Fibroblast of skin of scalp (primary cell): ENCODE measurements around the gene NDUFS6.
"Not testable (repeated sequence)": the region's sequence is repeated elsewhere in the genome, so short reads cannot be mapped to it uniquely, and the experiment has no call there.

Experiments
- DNase-seq: peaks from one replicate; pipeline ENCODE4 v3.0.0-alpha.2; 2013

The NDUFS6 gene

GRCh38 chr5:1799110-1799601 lies 2.1 kb upstream of the NDUFS6 start:
- DNase-seq: no peak

DNA sequence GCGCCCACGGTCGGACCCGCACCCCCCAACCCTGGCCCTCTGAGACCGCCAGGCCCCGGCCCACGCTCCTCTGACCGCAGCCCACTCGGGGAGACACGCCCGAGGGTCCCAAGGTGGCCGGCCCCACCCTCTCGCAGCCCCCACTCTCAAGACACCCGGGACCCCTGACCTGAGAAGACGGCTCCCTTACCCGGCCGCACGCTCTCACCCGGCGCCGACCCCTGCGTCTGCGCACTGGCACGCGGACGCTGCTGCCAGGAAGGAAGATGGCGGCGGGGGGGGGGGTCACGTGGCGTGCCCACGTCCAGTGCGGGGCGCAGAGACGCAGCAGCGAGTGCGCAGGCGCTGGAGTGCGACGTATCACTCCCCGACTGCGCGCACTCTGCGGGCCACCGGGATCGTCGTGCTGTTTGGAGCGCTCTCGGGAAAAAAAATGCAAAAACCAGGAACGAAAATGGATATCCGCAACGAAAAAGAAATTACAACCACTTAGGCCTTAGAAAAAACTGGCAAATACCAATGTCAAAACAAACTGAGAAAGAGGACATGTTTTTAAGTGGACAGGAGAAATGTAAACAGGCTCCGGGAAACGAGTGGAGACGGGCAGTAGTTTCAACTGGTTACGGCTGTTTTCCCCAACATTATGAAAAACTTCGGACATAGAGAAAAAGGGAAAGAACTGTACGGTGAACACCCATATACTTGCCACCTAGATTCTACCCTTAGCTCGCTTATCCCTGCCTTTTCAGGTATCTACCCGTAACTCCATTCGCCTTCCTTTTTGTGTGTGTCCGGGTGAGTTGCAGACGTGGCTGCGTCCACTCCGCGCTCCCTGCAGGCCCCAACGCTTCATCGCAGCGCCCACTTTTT lies 1.4 kb upstream of the NDUFS6 start, which contains the start of gene MRPL36:
MRPL36 (minus strand) TSS at position 236 of the 870 bp plus-strand sequence. CDS start 902 bp downstream, outside the sequence.
- DNase-seq: peak; percentile 92

GRCh38 chr5:1800472-1801221 lies 560 bp upstream of the NDUFS6 start:
- no peak for DNase-seq

DNA sequence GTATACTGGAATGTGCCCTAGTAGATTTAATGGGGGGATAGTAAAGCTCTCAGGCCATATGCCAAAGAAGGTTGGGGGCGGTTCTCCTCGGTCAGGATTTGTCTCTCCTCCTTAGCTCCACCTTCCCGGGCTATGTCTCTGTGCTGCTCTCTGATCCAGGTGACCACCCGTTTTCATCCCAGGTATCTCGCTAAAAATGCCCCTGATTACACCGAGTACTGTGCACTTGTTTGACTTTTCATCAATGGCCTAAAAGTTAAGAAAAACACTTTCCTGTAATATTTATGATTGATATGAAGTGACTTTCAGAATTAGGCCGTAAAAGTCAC lies 724 bp downstream of the NDUFS6 start:
- DNase-seq: no peak

DNA sequence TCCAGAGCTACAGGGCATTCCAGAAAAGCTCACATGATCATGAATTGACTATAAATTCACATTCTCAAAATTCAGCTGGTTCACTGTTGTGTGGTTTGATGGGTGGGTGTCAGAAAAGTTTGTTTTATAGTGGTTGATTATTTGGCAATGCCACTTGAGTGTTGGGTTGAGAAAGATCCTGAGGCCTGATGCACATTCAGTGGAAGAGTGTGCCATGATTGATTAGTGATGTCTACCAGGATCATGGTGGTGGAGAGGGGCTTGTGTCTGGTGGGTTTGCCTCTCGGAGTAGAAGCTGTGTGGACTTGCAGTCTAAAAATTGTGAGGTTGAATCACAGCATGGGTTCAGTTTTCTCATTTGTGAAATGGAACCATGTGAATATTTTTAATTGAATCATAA lies 2.0 kb downstream of the NDUFS6 start:
- no peak for DNase-seq

GRCh38 chr5:1804001-1804690 lies 2.9 kb downstream of the NDUFS6 start:
- DNase-seq: no peak

DNA sequence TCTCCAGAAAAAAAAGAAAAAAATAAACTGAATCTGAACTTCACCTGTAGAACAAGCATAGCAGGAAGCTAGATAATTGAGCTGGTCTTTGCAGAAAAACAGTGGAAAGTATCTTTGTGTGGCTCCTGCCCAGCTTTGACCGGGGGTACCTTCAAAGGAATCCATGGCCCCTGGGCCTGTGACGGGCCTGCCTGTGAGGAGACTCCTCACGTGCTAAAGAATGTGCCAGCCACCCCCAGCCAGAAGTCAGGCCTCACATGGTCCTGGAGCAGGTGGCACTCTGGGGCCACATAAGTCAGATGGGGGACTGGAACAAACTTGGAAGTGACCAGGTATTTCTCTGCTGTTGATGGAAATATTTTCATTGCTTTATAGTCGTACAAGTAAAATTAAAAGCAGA lies 4.1 kb downstream of the NDUFS6 start:
- no peak for DNase-seq

DNA sequence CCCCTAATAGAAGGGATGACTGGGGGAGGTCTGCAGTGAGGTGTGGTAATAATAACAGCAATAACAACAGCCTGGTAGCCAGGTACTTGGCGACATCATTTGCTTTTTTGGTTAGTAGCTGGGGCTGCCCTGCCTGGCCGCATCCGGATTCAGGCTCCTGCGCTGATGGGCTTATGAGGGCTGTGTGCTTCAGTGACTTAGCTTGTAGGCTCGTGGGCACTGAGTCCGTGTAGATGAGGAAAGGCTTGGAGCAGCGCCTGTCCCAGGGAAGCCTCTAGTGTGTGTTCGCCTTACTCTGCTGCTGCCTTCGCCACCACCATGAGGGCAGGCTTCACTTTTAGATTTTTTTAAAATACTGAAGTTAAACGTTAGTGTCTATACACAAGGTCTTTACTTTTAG lies 4.5 kb downstream of the NDUFS6 start:
- DNase-seq: no peak

GRCh38 chr5:1806199-1806598 lies 5.0 kb downstream of the NDUFS6 start:
- no peak for DNase-seq

DNA sequence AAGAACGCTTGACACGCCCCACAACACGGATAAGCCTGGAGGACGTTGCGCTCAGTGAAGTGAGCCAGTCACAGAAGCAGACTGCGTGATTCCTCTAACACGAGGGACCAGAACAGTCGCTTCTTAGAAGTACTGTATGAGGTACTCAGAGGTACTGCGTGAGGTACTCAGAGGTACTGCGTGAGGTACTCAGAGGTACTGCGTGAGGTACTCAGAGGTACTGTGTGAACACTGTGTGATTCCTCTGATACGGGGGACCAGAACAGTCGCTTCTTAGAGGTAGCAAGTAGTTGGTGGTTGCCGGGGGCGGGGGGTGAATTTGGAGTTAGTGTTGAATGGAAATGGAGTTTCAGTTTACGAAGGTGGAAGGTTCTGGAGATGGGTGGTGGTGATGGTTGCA lies 5.8 kb downstream of the NDUFS6 start:
- no peak for DNase-seq

DNA sequence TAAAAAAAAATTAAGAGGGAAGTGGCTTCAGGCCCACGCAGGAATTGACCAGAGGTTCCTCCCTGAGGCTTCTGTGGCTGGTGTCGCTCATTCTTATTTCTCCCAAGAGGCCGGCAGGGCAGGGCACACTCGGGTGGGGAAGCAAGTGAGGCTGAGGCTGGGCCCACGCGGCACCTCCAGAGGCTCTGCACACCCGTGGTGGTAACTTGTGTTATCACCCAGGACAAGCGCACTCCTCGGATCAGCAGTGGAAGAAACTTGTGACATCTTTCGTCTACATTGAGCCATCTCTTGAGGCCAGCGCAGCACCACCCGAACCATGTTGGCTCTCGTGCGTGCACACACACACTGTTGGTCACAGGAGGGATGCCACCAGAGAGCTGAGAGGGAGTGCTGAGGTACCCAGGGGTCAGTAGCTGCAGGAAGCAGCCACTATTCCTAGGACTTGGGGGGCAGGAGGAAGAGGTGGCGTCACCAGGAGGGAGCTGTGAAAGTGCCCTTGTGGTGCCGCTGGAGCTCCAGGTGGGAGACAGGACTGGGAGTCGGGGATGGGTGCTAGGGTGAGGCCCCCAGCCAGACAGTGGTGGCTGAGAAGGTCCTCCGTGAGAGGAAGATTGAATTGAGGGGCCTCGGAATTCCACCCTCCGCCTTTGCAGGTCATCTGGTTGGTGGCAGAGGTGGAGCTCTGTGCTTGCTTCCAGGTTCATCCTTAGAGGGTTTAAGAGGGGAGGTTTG lies 6.4 kb downstream of the NDUFS6 start:
- DNase-seq: no peak

DNA sequence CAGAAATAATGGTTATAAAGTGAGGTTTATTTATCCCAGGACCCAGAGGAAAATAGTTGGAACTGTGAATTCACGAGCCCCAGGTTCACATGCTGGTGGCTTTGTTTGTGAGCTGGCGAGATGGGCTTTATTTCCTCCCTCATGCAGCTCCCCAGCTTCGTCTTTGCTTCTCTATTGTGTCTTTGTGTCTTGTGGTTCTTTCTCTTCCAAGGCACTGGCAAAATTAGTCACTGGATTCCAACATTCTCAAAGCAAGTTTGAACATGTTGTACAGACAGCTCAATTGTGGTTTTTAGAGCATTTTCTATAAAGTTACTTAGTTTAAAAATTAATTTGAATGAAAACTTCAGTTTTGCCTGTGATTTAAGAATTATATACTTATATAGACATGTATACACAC lies 7.2 kb downstream of the NDUFS6 start:
- peak; percentile 8 for DNase-seq

DNA sequence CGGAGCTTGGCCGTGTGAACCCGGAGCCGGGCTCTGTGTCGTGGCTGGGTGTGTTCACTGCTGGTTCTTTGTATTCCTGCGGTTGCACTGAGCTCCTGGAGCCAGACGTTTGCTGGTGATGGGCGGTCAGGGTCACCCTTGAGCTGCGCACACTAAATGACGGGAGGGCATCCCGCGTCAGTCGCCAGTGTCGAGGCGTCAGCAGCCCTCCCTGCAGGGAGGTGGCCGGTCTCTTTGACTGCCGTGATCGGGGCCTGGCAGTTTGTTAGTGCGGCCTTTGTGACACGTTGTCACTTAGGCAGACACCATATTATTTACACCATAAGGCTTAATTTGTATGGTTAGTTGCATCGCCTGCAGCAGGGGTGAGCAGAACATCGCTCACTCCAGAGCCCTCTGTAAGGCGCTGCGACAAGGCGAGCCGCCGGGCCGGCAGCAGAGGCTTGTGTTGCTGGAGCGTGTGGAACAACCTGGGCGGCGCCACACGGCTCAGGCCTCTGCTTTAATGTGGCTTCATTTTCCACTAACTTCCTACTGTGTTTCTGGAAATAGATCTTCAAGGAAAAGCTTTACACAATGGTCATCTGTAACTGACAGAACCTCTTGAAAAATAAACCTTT lies 8.3 kb downstream of the NDUFS6 start:
- no peak for DNase-seq

DNA sequence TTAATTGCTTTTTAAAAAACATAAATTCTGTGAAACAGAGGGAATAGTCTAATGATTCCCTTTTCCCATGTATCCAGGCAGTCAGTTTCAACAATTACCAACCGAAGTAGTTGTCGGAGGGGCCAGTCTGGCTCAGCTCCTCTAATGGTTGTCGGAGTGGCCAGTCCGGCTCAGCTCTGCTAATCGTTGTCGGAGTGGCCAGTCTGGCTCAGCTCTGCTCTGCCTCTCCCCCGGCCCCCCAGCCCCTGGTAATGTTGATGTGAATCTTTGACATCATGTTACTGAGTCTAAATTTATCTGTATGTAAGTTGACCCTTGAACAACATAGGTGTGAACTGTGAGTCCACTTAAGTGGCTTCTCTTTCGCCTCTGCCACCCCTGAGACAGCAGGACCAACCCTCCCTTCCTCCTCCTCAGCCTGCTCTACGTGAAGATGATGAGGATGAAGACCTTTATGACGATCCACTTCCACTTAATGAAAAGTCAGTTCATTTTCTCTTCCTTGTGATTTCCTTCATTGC lies 9.4 kb downstream of the NDUFS6 start:
- no peak for DNase-seq

DNA sequence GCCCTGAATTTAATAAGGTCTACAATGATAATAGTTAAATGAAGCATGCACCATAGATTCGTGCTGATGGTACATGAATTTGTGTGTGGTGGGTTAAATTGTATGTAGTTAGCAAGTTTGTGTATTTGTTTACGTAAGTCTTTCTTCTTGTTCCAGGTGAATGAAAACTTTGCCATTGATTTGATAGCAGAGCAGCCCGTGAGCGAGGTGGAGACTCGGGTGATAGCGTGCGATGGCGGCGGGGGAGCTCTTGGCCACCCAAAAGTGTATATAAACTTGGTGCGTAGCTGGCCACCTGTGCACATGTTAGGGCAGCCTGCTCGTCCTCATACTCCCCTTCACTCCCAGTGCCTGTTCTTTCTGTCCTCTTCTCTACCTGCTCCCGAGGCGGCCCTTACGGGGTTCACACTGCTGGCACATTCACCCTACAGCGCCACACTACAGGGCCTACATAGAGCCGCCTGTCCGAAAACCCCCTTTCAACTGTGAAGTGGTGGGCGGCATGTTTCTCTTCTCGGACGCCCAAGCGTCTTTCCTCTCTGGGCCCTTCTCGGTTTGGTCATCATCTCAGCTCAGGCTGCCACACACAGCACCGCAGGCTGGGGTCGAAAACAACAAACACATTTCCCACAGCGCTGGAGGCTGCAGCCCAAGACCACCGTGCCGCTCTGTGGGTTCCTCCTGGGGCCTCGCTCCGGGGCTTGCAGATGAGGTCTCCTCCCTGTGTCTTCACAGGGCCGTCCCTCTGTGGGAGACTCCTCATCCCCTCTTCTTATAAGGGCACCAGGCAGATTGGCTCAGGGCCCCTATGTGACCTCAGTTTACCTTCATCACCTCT lies 13.2 kb downstream of the NDUFS6 start:
- DNase-seq: no peak

DNA sequence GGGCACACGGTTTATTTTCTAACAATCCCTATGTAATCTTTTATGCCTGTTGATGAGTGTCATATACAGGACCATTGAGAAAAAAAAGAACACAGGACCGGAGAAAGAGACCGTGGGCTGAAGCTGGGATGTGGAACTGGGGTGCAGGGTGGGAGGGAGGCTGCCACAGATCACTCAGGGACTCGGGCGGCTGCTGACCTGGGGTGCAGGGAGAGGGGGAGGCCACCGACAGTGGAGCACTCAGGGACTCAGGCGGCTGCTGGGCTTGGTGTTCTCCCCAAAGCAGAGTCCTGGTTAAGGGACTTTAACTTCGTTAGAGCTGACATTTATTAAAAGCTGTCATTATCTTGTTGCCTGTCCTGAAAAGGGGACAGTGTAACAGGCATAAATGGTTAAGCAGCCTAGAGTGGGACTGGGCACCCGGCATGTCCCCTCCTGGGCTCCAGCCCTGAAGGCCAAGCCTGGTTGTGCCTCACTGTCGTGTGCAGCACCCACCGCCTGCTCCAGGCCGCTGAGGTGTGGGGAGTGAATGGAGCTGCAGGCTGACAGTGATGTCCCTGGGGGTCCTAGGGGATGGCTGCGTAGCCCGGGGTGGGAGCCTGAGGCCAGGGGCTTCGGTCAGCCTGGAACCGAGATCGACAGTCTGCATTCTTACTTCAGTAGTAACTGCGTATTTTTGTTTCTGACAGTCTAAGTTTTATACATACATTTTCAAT lies 14.0 kb downstream of the NDUFS6 start:
- no peak for DNase-seq

GRCh38 chr5:1815881-1816292 lies 14.7 kb downstream of the NDUFS6 start:
- DNase-seq: no peak

GRCh38 chr5:1816495-1817089 lies 15.4 kb downstream of the NDUFS6 start:
- not testable (repeated sequence) for DNase-seq

DNA sequence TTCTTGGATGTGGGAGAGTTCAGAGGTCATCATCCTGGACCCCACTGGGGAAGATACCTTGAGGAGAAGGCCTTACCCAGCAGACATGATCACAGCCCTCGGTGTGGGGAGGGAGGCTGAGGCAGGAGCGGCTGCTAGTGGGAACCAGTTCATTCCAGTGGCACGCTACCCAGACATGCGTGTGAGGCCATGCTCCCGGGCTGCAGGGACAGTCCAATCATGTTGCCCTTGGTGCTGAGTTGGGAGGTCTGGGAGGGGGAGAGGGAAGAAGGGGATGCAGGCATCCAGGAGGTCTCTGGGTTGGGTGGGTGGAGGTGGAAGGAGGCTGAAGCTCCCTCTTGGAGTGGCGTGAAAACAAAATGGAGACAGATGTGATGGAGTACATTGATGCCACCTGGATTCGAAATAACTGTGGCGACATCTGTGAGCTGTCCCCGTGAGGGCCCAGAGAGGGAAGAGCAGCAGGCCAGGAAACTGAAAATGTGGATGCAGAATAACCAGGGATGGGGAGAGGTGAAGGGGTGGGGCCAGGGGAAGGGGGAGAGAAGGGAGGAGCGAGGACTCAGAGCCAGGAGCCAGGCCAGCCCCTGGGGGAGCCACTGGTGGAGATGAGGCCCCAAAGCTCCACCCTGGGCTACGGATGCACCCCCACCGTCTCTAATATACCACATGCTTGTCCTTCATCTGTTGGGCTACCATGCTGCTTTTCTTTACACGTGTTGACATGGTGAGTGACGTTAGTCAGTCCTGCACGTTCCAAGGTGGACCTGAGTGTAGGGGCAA lies 16.2 kb downstream of the NDUFS6 start:
- no peak for DNase-seq
